GM18907 (cell line): ENCODE results near the gene ZNF681.
A peak's percentile ranks its signal among the peaks of the same experiment; 100 is the strongest.
"Not testable (repeated sequence)": the region's sequence is repeated elsewhere in the genome, so short reads cannot be mapped to it uniquely, and the experiment has no call there.

Source experiments
- ATAC-seq: cut with Tn5 transposase; IDR thresholded peaks from one replicate; pipeline ENCODE4 v1.9.1; 2021; ENCODE audit warnings: mild to moderate bottlenecking, moderate library complexity; ENCODE audit not compliant: unreplicated experiment

Gene ZNF681

GRCh38 chr19:23774524-23774971 is 15.9 kb upstream of the ZNF681 start:
- no peak for ATAC-seq

- no peak for ATAC-seq
Measured at GRCh38 chr19:23774106-23774505, 15.4 kb upstream of the ZNF681 start.

- no peak for ATAC-seq
Measured at GRCh38 chr19:23772675-23773063, 14.0 kb upstream of the ZNF681 start.

GRCh38 chr19:23771761-23772674 is 13.3 kb upstream of the ZNF681 start:
- ATAC-seq, result no peak

GRCh38 chr19:23771316-23771715 is 12.6 kb upstream of the ZNF681 start:
- no peak for ATAC-seq

- no peak for ATAC-seq
Measured at GRCh38 chr19:23770672-23771250, 12.1 kb upstream of the ZNF681 start.

- ATAC-seq, result no peak
Measured at GRCh38 chr19:23769691-23770468, 11.2 kb upstream of the ZNF681 start.

- no peak for ATAC-seq
Measured at GRCh38 chr19:23766951-23767350, 8.3 kb upstream of the ZNF681 start.

- ATAC-seq, result no peak
Measured at GRCh38 chr19:23764781-23765180, 6.1 kb upstream of the ZNF681 start.

GRCh38 chr19:23762884-23763711 is 4.4 kb upstream of the ZNF681 start:
- peak; percentile 77 for ATAC-seq

- no peak for ATAC-seq
Measured at GRCh38 chr19:23762548-23762883, 3.8 kb upstream of the ZNF681 start.

- not testable (repeated sequence) for ATAC-seq
Measured at GRCh38 chr19:23760326-23760725, 1.6 kb upstream of the ZNF681 start.

GRCh38 chr19:23743633-23744232 is 15.0 kb downstream of the ZNF681 start:
- not testable (repeated sequence) for ATAC-seq

GRCh38 chr19:23730729-23731465 is 27.8 kb downstream of the ZNF681 start:
- ATAC-seq, result not testable (repeated sequence)

- ATAC-seq, result not testable (repeated sequence)
Measured at GRCh38 chr19:23724161-23724560, 34.5 kb downstream of the ZNF681 start.

GRCh38 chr19:23718802-23719201 is 39.9 kb downstream of the ZNF681 start:
- ATAC-seq, result no peak

GRCh38 chr19:23716792-23717191 is 41.9 kb downstream of the ZNF681 start:
- ATAC-seq, result no peak

GRCh38 chr19:23709347-23709746 is 49.3 kb downstream of the ZNF681 start:
- ATAC-seq, result no peak

- no peak for ATAC-seq
Measured at GRCh38 chr19:23706657-23707056, 52.0 kb downstream of the ZNF681 start.

GRCh38 chr19:23699521-23699860 is 59.2 kb downstream of the ZNF681 start:
- ATAC-seq, result no peak
